ENCODE measurements around the gene RIF1.
"Not testable (repeated sequence)": the region's sequence is repeated elsewhere in the genome, so short reads cannot be mapped to it uniquely, and the experiment has no call there.

The RIF1 gene

GRCh38 chr2:151409601-151410484 lies at the start of gene RIF1:
Gene RIF1, plus strand, starts transcription at chr2:151409902. Its CDS starts 522 bp downstream, at chr2:151410424.
- DNase-seq (ENCODE audit: low read depth), result peak; percentile 98

GRCh38 chr2:151361674-151362370 lies 47.9 kb upstream of the RIF1 start:
- DNase-seq (ENCODE audit: low read depth), result peak; percentile 11

- no peak for DNase-seq (ENCODE audit: low read depth)
These were observed 46.0 kb upstream of the RIF1 start for GRCh38 chr2:151363709-151364108.

- DNase-seq (ENCODE audit: low read depth), result peak; percentile 59
These were observed 42.1 kb upstream of the RIF1 start for GRCh38 chr2:151367571-151367970.

- peak; percentile 92 for DNase-seq (ENCODE audit: low read depth)
These were observed 35.3 kb upstream of the RIF1 start for GRCh38 chr2:151374436-151374835.

GRCh38 chr2:151379169-151379568 lies 30.5 kb upstream of the RIF1 start:
- no peak for DNase-seq (ENCODE audit: low read depth)

- DNase-seq (ENCODE audit: low read depth), result no peak
These were observed 29.0 kb upstream of the RIF1 start for GRCh38 chr2:151380580-151381235.

- DNase-seq (ENCODE audit: low read depth), result no peak
These were observed 28.4 kb upstream of the RIF1 start for GRCh38 chr2:151381266-151381665.

- DNase-seq (ENCODE audit: low read depth), result no peak
These were observed 21.7 kb upstream of the RIF1 start for GRCh38 chr2:151388011-151388410.

- DNase-seq (ENCODE audit: low read depth), result no peak
These were observed 18.3 kb upstream of the RIF1 start for GRCh38 chr2:151391436-151391835.

GRCh38 chr2:151394509-151394908 lies 15.2 kb upstream of the RIF1 start:
- DNase-seq (ENCODE audit: low read depth), result no peak

GRCh38 chr2:151395509-151396374 lies 14.0 kb upstream of the RIF1 start:
- DNase-seq (ENCODE audit: low read depth), result no peak

- no peak for DNase-seq (ENCODE audit: low read depth)
These were observed 9.7 kb upstream of the RIF1 start for GRCh38 chr2:151399981-151400380.

GRCh38 chr2:151401149-151401548 lies 8.6 kb upstream of the RIF1 start:
- DNase-seq (ENCODE audit: low read depth), result no peak

GRCh38 chr2:151403914-151404313 lies 5.8 kb upstream of the RIF1 start:
- DNase-seq (ENCODE audit: low read depth), result no peak

GRCh38 chr2:151405376-151405775 lies 4.3 kb upstream of the RIF1 start:
- no peak for DNase-seq (ENCODE audit: low read depth)

- DNase-seq (ENCODE audit: low read depth), result no peak
These were observed 2.4 kb upstream of the RIF1 start for GRCh38 chr2:151407281-151407680.

- DNase-seq (ENCODE audit: low read depth), result no peak
These were observed 708 bp upstream of the RIF1 start for GRCh38 chr2:151408788-151409600.

- peak; percentile 58 for DNase-seq (ENCODE audit: low read depth)
These were observed 758 bp downstream of the RIF1 start for GRCh38 chr2:151410485-151410834.

- no peak for DNase-seq (ENCODE audit: low read depth)
These were observed 7.9 kb downstream of the RIF1 start for GRCh38 chr2:151417650-151418049.

GRCh38 chr2:151421681-151422080 lies 12.0 kb downstream of the RIF1 start:
- not testable (repeated sequence) for DNase-seq (ENCODE audit: low read depth)

All from ELR (cell line).